CD4-positive, alpha-beta T cell treated with Interleukin-10 for 1 hour (primary cell): ENCODE results near the gene MYOZ3.

Experiments used
- DNase-seq: peaks from one replicate; pipeline ENCODE4 v3.0.0-alpha.2; 2020

The MYOZ3 gene

GRCh38 chr5:150644058-150644457, 17.0 kb upstream of the MYOZ3 start:
- DNase-seq = no peak

GRCh38 chr5:150644514-150644913, 16.5 kb upstream of the MYOZ3 start:
- no peak for DNase-seq

GRCh38 chr5:150645070-150645700, 15.9 kb upstream of the MYOZ3 start:
- DNase-seq = no peak

GRCh38 chr5:150647275-150648251, 13.5 kb upstream of the MYOZ3 start:
- DNase-seq = no peak

GRCh38 chr5:150648294-150649107, 12.6 kb upstream of the MYOZ3 start:
- DNase-seq = no peak

GRCh38 chr5:150649108-150650020, 11.7 kb upstream of the MYOZ3 start:
- no peak for DNase-seq

- DNase-seq = no peak
Observed at GRCh38 chr5:150650021-150651006, 10.7 kb upstream of the MYOZ3 start.

- DNase-seq = no peak
Observed at GRCh38 chr5:150651382-150651781, 9.7 kb upstream of the MYOZ3 start.

GRCh38 chr5:150651924-150652671, 9.0 kb upstream of the MYOZ3 start:
- DNase-seq = no peak

- no peak for DNase-seq
Observed at GRCh38 chr5:150653145-150653761, 7.8 kb upstream of the MYOZ3 start.

- DNase-seq = peak; percentile 9
Observed at GRCh38 chr5:150653762-150654556, 7.1 kb upstream of the MYOZ3 start.

- DNase-seq = no peak
Observed at GRCh38 chr5:150655221-150655620, 5.8 kb upstream of the MYOZ3 start.

- peak; percentile 88 for DNase-seq
Observed at GRCh38 chr5:150656191-150657132, 4.6 kb upstream of the MYOZ3 start.

GRCh38 chr5:150658121-150658520, 2.9 kb upstream of the MYOZ3 start:
- DNase-seq = no peak

- no peak for DNase-seq
Observed at GRCh38 chr5:150658699-150659265, 2.3 kb upstream of the MYOZ3 start.

- no peak for DNase-seq
Observed at GRCh38 chr5:150659360-150660107, 1.5 kb upstream of the MYOZ3 start.
